ENCODE measurements around the gene IL17RD.

IL17RD gene

DNA sequence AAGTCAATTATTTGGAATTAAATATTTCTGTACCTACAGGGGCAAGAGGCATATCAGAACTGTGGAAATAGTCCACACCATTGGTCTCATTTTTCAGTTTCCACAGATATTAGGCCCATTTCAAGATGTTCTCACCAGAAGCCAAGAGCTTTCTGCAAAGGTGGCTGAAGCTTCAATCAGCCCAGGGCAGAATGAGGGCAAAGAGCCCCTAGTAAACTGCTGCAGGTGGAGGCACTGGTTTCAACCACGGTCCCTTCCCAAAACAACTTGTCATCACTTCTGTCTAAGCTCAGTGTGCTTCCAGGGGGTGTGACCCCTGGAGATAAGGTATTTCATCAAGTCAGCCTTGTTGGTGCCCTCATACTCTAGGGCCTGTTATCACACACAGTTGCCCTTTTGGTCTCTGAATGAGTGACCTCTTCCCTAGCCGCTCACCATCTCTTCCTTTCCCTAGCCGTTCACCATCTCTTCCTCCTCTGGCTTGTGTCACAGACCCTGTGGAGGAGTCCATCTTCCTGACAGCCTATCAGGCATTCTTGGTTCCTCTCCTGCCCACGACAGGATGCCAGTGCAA, 21.2 kb downstream of the IL17RD start:
- Histone ChIP-seq H3K4me1 (ENCODE audit: control insufficient read depth in 1 of 2, insufficient read depth in 2 of 2, low read length in 2 of 2) (peaks cover 0 to 7% of the 10 kb centered on the region in 2 experiments), H3K36me3 (ENCODE audit: control insufficient read depth in 1 of 2, insufficient read depth in 2 of 2, low read length in 2 of 2) (no peaks in the 10 kb centered on the region), H3K27ac (ENCODE audit: low read depth, low read length) (no peak overlapping the region), H3K4me2 (ENCODE audit: low read length) (no peak overlapping the region), H3K18ac (ENCODE audit: low read length) (no peak overlapping the region), H3K4me3 (ENCODE audit: low read depth, low read length) (no peak overlapping the region), H2BK120ac (ENCODE audit: insufficient read depth, low read length, poor library complexity) (no peak overlapping the region), H3K9me3 (ENCODE audit: insufficient read depth, low read depth, low read length) (no peaks in the 10 kb centered on the region), H3K27me3 (ENCODE audit: insufficient read depth, low read length) (no peaks in the 10 kb centered on the region), H2AK5ac (ENCODE audit: low read length) (no peak overlapping the region), H3K4ac (ENCODE audit: low read depth, low read length) (no peak overlapping the region), H3K14ac (ENCODE audit: low read length) (no peak overlapping the region), H4K8ac (ENCODE audit: low read depth, low read length) (no peak overlapping the region), H2BK5ac (ENCODE audit: low read depth, low read length, poor library complexity) (no peak overlapping the region), H4K91ac (ENCODE audit: low read depth, low read length) (no peak overlapping the region), H3K23ac (ENCODE audit: low read length) (no peak overlapping the region), H2AFZ (ENCODE audit: insufficient read depth, low read length, poor library complexity) (no peak overlapping the region), H3K9ac (ENCODE audit: low read length) (no peak overlapping the region), H3K79me1 (ENCODE audit: low read length) (no peaks in the 10 kb centered on the region), H3K79me2 (ENCODE audit: control insufficient read depth, insufficient read depth, low read length, poor library complexity) (no peaks in the 10 kb centered on the region), H2BK12ac (ENCODE audit: low read length) (no peak overlapping the region), H4K12ac (ENCODE audit: low read depth, low read length) (no peak overlapping the region)
- WGBS (ENCODE audit: extremely low coverage, insufficient coverage, insufficient read length): no CpG with 5 or more reads among the region's 4 CpGs
- DNase-seq: no peak

DNA sequence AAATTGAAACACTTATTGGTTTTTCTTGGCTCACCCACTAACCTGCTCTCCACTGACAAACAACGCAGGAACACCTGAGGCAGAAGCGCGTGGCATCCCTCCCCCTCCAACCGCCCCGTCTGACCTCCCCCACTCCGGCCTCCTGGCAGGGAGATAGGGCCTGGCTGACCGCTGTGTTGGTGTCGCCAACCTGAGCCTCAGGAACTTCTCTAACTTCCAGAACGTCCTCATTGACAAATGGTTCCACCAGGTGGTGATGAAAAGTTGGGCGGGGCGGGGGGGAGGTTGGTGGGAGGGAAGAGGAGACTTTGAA, 22.8 kb downstream of the IL17RD start:
- Histone ChIP-seq H3K79me1 (ENCODE audit: low read length) (no peaks in the 10 kb centered on the region), H4K91ac (ENCODE audit: low read depth, low read length) (no peak overlapping the region), H3K27ac (ENCODE audit: low read depth, low read length) (no peak overlapping the region), H3K27me3 (ENCODE audit: insufficient read depth, low read length) (no peaks in the 10 kb centered on the region), H2AK5ac (ENCODE audit: low read length) (no peak overlapping the region), H3K4ac (ENCODE audit: low read depth, low read length) (no peak overlapping the region), H3K9ac (ENCODE audit: low read length) (no peak overlapping the region), H3K9me3 (ENCODE audit: insufficient read depth, low read depth, low read length) (no peaks in the 10 kb centered on the region), H2BK5ac (ENCODE audit: low read depth, low read length, poor library complexity) (no peak overlapping the region), H3K4me1 (ENCODE audit: control insufficient read depth in 1 of 2, insufficient read depth in 2 of 2, low read length in 2 of 2) (peaks cover 0 to 7% of the 10 kb centered on the region in 2 experiments), H4K8ac (ENCODE audit: low read depth, low read length) (no peak overlapping the region), H3K4me2 (ENCODE audit: low read length) (no peak overlapping the region), H3K23ac (ENCODE audit: low read length) (no peak overlapping the region), H3K79me2 (ENCODE audit: control insufficient read depth, insufficient read depth, low read length, poor library complexity) (no peaks in the 10 kb centered on the region), H4K12ac (ENCODE audit: low read depth, low read length) (no peak overlapping the region), H2AFZ (ENCODE audit: insufficient read depth, low read length, poor library complexity) (no peak overlapping the region), H3K14ac (ENCODE audit: low read length) (no peak overlapping the region), H3K36me3 (ENCODE audit: control insufficient read depth in 1 of 2, insufficient read depth in 2 of 2, low read length in 2 of 2) (no peaks in the 10 kb centered on the region), H2BK12ac (ENCODE audit: low read length) (no peak overlapping the region), H2BK120ac (ENCODE audit: insufficient read depth, low read length, poor library complexity) (no peak overlapping the region), H3K4me3 (ENCODE audit: low read depth, low read length) (no peak overlapping the region), H3K18ac (ENCODE audit: low read length) (no peak overlapping the region)
- no peak for DNase-seq
- no CpG with 5 or more reads among the region's 11 CpGs for WGBS (ENCODE audit: extremely low coverage, insufficient coverage, insufficient read length)

DNA sequence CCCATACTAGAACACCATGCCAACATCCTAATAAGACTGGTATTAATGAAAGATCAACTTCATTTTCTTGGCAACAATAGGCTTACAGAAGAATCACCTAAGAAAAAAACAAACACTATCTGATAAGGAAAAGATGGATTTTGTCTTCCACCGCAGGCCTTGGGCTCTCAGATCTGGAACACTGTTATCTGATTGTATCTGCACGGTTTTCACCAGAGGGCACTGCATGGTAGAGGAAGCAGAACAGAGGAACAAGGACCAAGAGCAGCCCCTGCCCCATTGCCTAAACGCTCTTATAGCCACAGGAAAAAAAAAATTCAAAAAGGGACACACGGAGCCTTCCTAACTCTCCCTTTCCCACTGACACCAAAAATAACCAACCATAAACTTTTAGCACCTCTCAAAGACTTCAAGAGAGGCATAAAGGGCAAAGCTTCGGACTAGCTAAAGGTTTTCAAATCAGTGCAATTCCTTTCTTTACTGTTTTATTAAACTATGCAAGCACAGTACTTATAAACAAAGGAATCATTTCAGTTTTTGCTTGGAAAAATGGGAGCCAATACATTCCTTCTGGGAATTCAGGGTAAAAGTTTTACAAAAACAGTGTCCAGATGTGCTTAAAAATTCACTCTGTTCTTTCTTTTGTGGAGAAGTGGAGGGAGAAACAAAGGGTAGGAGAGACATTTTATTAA, 23.3 kb downstream of the IL17RD start:
- no peak overlapping the region for H3K14ac ChIP-seq (ENCODE audit: low read length)
- H2AK5ac ChIP-seq (ENCODE audit: low read length): no peak overlapping the region
- H2BK120ac ChIP-seq (ENCODE audit: insufficient read depth, low read length, poor library complexity): no peak overlapping the region
- no peak overlapping the region for H3K9ac ChIP-seq (ENCODE audit: low read length)
- H3K4me2 ChIP-seq (ENCODE audit: low read length): no peak overlapping the region
- H2BK5ac ChIP-seq (ENCODE audit: low read depth, low read length, poor library complexity): no peak overlapping the region
- no peak overlapping the region for H2BK12ac ChIP-seq (ENCODE audit: low read length)
- H3K36me3 ChIP-seq (ENCODE audit: control insufficient read depth in 1 of 2, insufficient read depth in 2 of 2, low read length in 2 of 2): no peaks in the 10 kb centered on the region
- H3K4ac ChIP-seq (ENCODE audit: low read depth, low read length): no peak overlapping the region
- H4K8ac ChIP-seq (ENCODE audit: low read depth, low read length): no peak overlapping the region
- H3K9me3 ChIP-seq (ENCODE audit: insufficient read depth, low read depth, low read length): no peaks in the 10 kb centered on the region
- no peak overlapping the region for H4K91ac ChIP-seq (ENCODE audit: low read depth, low read length)
- WGBS (ENCODE audit: extremely low coverage, insufficient coverage, insufficient read length): no CpG with 5 or more reads among the region's 5 CpGs
- H3K79me1 ChIP-seq (ENCODE audit: low read length): no peaks in the 10 kb centered on the region
- H3K4me3 ChIP-seq (ENCODE audit: low read depth, low read length): no peak overlapping the region
- no peaks in the 10 kb centered on the region for H3K27me3 ChIP-seq (ENCODE audit: insufficient read depth, low read length)
- H3K27ac ChIP-seq (ENCODE audit: low read depth, low read length): no peak overlapping the region
- no peak overlapping the region for H4K12ac ChIP-seq (ENCODE audit: low read depth, low read length)
- no peak for DNase-seq
- no peaks in the 10 kb centered on the region for H3K79me2 ChIP-seq (ENCODE audit: control insufficient read depth, insufficient read depth, low read length, poor library complexity)
- H2AFZ ChIP-seq (ENCODE audit: insufficient read depth, low read length, poor library complexity): no peak overlapping the region
- peaks cover 0 to 7% of the 10 kb centered on the region in 2 experiments for H3K4me1 ChIP-seq (ENCODE audit: control insufficient read depth in 1 of 2, insufficient read depth in 2 of 2, low read length in 2 of 2)
- no peak overlapping the region for H3K18ac ChIP-seq (ENCODE audit: low read length)
- H3K23ac ChIP-seq (ENCODE audit: low read length): no peak overlapping the region

DNA sequence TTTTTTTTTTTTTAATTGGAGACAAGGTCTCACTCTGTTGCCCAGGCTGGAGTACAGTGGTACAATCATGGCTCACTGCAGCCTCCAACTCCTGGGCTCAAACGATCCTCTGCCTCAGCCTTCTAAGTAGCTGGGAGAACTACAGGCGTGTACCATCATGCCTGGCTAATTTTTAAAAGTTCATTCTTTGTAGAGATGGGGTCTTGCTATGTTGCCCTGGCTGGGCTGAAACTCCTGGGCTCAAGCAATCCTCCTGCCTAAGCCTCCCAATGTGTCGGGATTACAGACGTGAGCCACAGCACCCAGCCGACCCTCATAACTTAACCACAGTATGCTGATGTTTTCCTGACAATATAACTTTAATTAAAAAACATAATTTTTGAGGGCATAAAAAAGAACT, 24.3 kb downstream of the IL17RD start:
- Histone ChIP-seq H3K27ac (ENCODE audit: low read depth, low read length) (no peak overlapping the region), H2BK12ac (ENCODE audit: low read length) (no peak overlapping the region), H4K12ac (ENCODE audit: low read depth, low read length) (no peak overlapping the region), H3K27me3 (ENCODE audit: insufficient read depth, low read length) (no peaks in the 10 kb centered on the region), H4K8ac (ENCODE audit: low read depth, low read length) (no peak overlapping the region), H3K18ac (ENCODE audit: low read length) (no peak overlapping the region), H3K4me3 (ENCODE audit: low read depth, low read length) (no peak overlapping the region), H4K91ac (ENCODE audit: low read depth, low read length) (no peak overlapping the region), H3K9ac (ENCODE audit: low read length) (no peak overlapping the region), H2AK5ac (ENCODE audit: low read length) (no peak overlapping the region), H2BK120ac (ENCODE audit: insufficient read depth, low read length, poor library complexity) (no peak overlapping the region), H3K79me2 (ENCODE audit: control insufficient read depth, insufficient read depth, low read length, poor library complexity) (no peaks in the 10 kb centered on the region), H3K4ac (ENCODE audit: low read depth, low read length) (no peak overlapping the region), H2AFZ (ENCODE audit: insufficient read depth, low read length, poor library complexity) (no peak overlapping the region), H3K79me1 (ENCODE audit: low read length) (no peaks in the 10 kb centered on the region), H2BK5ac (ENCODE audit: low read depth, low read length, poor library complexity) (no peak overlapping the region), H3K23ac (ENCODE audit: low read length) (no peak overlapping the region), H3K4me1 (ENCODE audit: control insufficient read depth in 1 of 2, insufficient read depth in 2 of 2, low read length in 2 of 2) (peaks cover 0 to 7% of the 10 kb centered on the region in 2 experiments), H3K36me3 (ENCODE audit: control insufficient read depth in 1 of 2, insufficient read depth in 2 of 2, low read length in 2 of 2) (no peaks in the 10 kb centered on the region), H3K14ac (ENCODE audit: low read length) (no peak overlapping the region), H3K4me2 (ENCODE audit: low read length) (no peak overlapping the region), H3K9me3 (ENCODE audit: insufficient read depth, low read depth, low read length) (no peaks in the 10 kb centered on the region)
- DNase-seq: no peak
- WGBS (ENCODE audit: extremely low coverage, insufficient coverage, insufficient read length): no CpG with 5 or more reads among the region's 5 CpGs

All from trophoblast cell (in vitro differentiated cells and primary cell).